Measurements from ENCODE around the gene DBP.
"Not testable (repeated sequence)": the region's sequence is repeated elsewhere in the genome, so short reads cannot be mapped to it uniquely, and the experiment has no call there.

DBP gene

DNA sequence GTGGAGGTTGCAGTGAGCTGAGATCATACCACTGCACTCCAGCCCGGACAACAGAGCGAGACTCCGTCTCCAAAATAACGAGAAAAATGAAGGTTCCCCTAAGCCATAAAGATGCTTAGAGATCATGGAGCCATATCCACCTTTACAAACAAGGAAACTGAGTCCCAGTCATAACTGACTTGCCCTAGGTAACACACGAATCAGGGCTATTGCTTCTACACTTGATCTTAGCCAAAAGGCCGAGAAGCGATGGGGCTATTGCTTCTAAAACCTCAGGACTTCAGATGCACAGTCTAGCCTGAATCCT is 3.2 kb downstream of the DBP start:
- Histone ChIP-seq H3K4me3 (IDR thresholded peaks at IDR 0.05; ENCODE audit: insufficient read depth, low read depth, low read length) (no peak overlapping the region), H3K9ac (peak overlapping the region; percentile 1; the same call in 1 of the 2 replicates)

DNA sequence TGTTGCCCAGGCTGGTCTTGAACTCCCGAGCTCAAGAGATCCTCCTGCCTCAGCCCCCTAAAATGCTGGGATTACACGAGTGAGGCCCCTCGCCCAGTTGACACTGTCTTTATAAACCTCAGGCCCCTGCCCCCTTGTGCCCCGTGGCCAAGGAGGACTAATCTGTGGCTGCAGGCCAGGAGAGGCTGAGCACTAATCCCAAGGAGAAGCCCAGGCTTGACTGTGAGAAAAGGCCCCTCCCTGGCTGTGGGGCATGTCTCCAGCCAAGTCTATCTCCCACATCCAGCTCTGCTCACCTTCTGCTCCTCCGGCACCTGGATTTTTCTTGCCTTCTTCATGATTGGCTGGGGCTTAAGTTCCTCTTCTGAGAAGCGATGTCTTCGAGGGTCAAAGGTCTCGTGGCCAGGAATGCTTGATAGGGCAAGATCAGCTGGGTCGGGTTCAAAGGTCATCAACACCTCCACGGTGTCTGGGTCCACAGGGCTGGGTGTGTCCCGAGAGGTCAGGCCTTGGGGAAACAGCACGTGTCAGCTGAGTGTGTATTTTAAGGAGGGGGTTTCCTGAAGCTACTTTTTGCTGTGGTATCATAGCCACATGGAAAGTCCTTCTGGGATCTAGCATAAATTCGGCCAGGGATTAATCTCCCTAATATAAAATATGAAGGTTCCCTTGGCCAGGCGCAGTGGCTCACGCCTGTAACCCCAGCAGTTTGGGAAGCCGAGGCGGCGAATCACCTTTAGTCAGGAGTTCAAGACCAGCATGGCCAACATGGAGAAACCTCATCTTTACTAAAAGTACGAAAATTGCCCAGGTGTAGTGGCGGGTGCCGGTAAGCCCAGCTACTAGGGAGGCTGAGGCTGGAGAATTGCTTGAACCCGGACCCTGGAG is 3.8 kb downstream of the DBP start:
- Histone ChIP-seq H3K4me1 (ENCODE audit: low read depth, poor library complexity, severe bottlenecking) (peaks cover 41% of the 10 kb centered on the region), H3K36me3 (ENCODE audit: insufficient read depth) (no peaks in the 10 kb centered on the region), H3K4me3 (IDR thresholded peaks at IDR 0.05; ENCODE audit: insufficient read depth, low read depth, low read length) (no peak overlapping the region), H3K27ac (peak overlapping the region; percentile 62), H3K27me3 (ENCODE audit: insufficient read depth, low read depth) (no peaks in the 10 kb centered on the region), H3K4me2 (peak overlapping the region; percentile 92), H3K9ac (peak overlapping the region; percentile 1; the same call in 1 of the 2 replicates), H3K79me2 (ENCODE audit: insufficient read depth, low read depth) (no peaks in the 10 kb centered on the region), H2AFZ (ENCODE audit: low read depth) (no peak overlapping the region), H4K20me1 (ENCODE audit: insufficient read depth) (no peaks in the 10 kb centered on the region)
- TF ChIP-seq, protein P1, sequence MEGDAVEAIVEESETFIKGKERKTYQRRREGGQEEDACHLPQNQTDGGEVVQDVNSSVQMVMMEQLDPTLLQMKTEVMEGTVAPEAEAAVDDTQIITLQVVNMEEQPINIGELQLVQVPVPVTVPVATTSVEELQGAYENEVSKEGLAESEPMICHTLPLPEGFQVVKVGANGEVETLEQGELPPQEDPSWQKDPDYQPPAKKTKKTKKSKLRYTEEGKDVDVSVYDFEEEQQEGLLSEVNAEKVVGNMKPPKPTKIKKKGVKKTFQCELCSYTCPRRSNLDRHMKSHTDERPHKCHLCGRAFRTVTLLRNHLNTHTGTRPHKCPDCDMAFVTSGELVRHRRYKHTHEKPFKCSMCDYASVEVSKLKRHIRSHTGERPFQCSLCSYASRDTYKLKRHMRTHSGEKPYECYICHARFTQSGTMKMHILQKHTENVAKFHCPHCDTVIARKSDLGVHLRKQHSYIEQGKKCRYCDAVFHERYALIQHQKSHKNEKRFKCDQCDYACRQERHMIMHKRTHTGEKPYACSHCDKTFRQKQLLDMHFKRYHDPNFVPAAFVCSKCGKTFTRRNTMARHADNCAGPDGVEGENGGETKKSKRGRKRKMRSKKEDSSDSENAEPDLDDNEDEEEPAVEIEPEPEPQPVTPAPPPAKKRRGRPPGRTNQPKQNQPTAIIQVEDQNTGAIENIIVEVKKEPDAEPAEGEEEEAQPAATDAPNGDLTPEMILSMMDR (conservative IDR thresholded peaks at IDR 0.05; ENCODE audit: low read depth, low read length): no peak

More for the DNA sequence above, 3.2 kb downstream of the DBP start:
- TF ChIP-seq, protein P1 (conservative IDR thresholded peaks at IDR 0.05; ENCODE audit: low read depth, low read length): no peak
- Histone ChIP-seq H3K27ac (peak overlapping the region; percentile 62), H3K4me2 (peak overlapping the region; percentile 92), H3K79me2 (ENCODE audit: insufficient read depth, low read depth) (no peaks in the 10 kb centered on the region), H3K36me3 (ENCODE audit: insufficient read depth) (no peaks in the 10 kb centered on the region), H3K27me3 (ENCODE audit: insufficient read depth, low read depth) (no peaks in the 10 kb centered on the region), H3K4me1 (ENCODE audit: low read depth, poor library complexity, severe bottlenecking) (peaks cover 46% of the 10 kb centered on the region), H2AFZ (ENCODE audit: low read depth) (peak overlapping the region; percentile 55; the same call in 1 of the 2 replicates), H4K20me1 (ENCODE audit: insufficient read depth) (no peaks in the 10 kb centered on the region)

DNA sequence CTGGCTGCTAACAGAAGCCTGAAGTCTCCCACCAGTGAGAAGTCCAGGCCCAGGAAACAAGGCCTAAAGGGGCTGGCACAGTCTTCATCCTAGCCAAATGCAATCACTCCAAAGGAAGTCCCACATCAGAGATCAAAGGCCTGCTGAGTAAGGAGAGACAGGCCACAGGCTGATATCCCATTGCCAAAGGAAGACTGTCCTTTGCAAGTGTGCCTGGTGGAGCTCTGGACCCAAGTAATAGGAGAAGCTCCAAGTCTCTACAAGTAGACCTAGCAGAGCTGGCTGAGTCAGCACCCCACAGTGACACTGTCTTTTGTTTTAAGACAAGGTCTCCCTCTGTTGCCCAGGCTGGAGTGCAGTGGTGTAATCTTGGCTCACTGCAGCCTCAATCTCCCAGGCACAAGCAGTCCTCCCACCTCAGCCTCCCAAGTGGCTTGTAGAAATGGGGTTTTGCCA is 4.5 kb downstream of the DBP start:
- no peaks in the 10 kb centered on the region for H4K20me1 ChIP-seq (ENCODE audit: insufficient read depth)
- TF ChIP-seq, protein P1 (conservative IDR thresholded peaks at IDR 0.05; ENCODE audit: low read depth, low read length): no peak
- H3K4me1 ChIP-seq (ENCODE audit: low read depth, poor library complexity, severe bottlenecking): peaks cover 44% of the 10 kb centered on the region
- no peak overlapping the region for H3K4me3 ChIP-seq (IDR thresholded peaks at IDR 0.05; ENCODE audit: insufficient read depth, low read depth, low read length)
- no peak overlapping the region for H3K9ac ChIP-seq
- H3K36me3 ChIP-seq (ENCODE audit: insufficient read depth): no peaks in the 10 kb centered on the region
- peak overlapping the region; percentile 92 for H3K4me2 ChIP-seq
- no peaks in the 10 kb centered on the region for H3K79me2 ChIP-seq (ENCODE audit: insufficient read depth, low read depth)
- H3K27ac ChIP-seq: peak overlapping the region; percentile 62
- H3K27me3 ChIP-seq (ENCODE audit: insufficient read depth, low read depth): no peaks in the 10 kb centered on the region
- no peak overlapping the region for H2AFZ ChIP-seq (ENCODE audit: low read depth)

DNA sequence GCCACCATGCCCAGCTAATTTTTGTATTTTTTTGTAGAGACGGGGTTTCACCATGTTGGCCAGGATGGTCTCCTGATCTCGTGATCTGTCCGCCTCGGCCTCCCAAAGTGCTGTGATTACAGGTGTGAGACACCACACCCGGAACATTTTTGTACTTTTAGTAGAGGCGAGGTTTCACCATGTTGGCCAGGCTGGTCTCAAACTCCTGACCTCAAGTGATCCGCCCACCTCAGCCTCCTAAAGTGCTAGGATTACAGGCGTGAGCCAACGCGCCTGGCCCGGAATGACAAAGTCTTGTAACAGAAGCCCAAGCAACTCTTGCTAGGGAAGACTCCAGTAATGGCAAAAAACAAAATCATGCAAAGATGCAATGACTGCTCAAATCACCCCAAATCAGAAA is 4.9 kb downstream of the DBP start:
- Histone ChIP-seq H3K4me2 (peak overlapping the region; percentile 92; the same call in 1 of the 2 replicates), H3K27ac (peak overlapping the region; percentile 62; the same call in 1 of the 2 replicates), H3K4me1 (ENCODE audit: low read depth, poor library complexity, severe bottlenecking) (peaks cover 48% of the 10 kb centered on the region)
- H3K36me3 ChIP-seq (ENCODE audit: insufficient read depth); H4K20me1 ChIP-seq (ENCODE audit: insufficient read depth); H3K79me2 ChIP-seq (ENCODE audit: insufficient read depth, low read depth); H3K27me3 ChIP-seq (ENCODE audit: insufficient read depth, low read depth); H3K4me3 ChIP-seq (IDR thresholded peaks at IDR 0.05; ENCODE audit: insufficient read depth, low read depth, low read length); H3K9ac ChIP-seq; H2AFZ ChIP-seq (ENCODE audit: low read depth): not testable (repeated sequence)

DNA sequence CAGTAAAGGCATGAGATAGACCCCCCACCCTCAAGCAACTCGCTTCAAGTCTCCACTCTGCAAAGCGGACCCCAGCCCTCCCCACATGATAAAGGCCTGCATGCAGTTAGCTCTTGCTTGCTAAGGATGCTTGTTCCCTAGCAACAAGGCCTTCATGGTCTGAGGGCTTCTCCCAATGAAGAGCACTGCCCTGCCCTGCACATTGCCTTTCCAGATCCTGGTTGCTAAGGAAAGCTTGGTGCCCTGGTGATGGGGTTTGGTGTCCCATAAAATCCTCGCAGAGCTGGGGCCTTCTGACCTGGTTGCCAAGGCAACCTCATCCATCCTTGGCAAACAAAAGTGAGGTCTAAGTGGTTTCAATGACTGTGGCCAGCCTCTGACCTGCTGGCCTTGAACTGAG is 6.0 kb downstream of the DBP start:
- Histone ChIP-seq H3K9ac (no peak overlapping the region), H3K27me3 (ENCODE audit: insufficient read depth, low read depth) (no peaks in the 10 kb centered on the region), H3K4me1 (ENCODE audit: low read depth, poor library complexity, severe bottlenecking) (peaks cover 47% of the 10 kb centered on the region), H3K4me3 (IDR thresholded peaks at IDR 0.05; ENCODE audit: insufficient read depth, low read depth, low read length) (no peak overlapping the region), H2AFZ (ENCODE audit: low read depth) (no peak overlapping the region), H4K20me1 (ENCODE audit: insufficient read depth) (no peaks in the 10 kb centered on the region), H3K79me2 (ENCODE audit: insufficient read depth, low read depth) (no peaks in the 10 kb centered on the region), H3K27ac (no peak overlapping the region), H3K4me2 (no peak overlapping the region), H3K36me3 (ENCODE audit: insufficient read depth) (no peaks in the 10 kb centered on the region)
- TF ChIP-seq, protein P1 (conservative IDR thresholded peaks at IDR 0.05; ENCODE audit: low read depth, low read length): no peak

All from KMS-11 (cell line).